Endothelial cell of hepatic sinusoid (primary cell): ENCODE results near the gene CELSR2.

Experiments
- in situ Hi-C: cut with HindIII; loops from 2 replicates; pipeline ENCODE4 v1.10.0; 2017; ENCODE audit warnings: low sequenced_read_pairs

The CELSR2 gene

GRCh38 chr1:109261006-109261405, 11.7 kb downstream of the CELSR2 start:
- in situ Hi-C loops: no loop called here

GRCh38 chr1:109261578-109261977, 12.2 kb downstream of the CELSR2 start:
- in situ Hi-C loops: no loop called here

GRCh38 chr1:109262231-109263055, 13.1 kb downstream of the CELSR2 start:
- in situ Hi-C loops: no loop called here

- in situ Hi-C loops: no loop called here
Observed at GRCh38 chr1:109263234-109263596, 13.9 kb downstream of the CELSR2 start.

- in situ Hi-C loops: no loop called here
Observed at GRCh38 chr1:109263597-109264378, 14.4 kb downstream of the CELSR2 start.

GRCh38 chr1:109264379-109264755, 15.0 kb downstream of the CELSR2 start:
- in situ Hi-C loops: no loop called here

GRCh38 chr1:109265016-109265415, 15.7 kb downstream of the CELSR2 start:
- in situ Hi-C loops: no loop called here

GRCh38 chr1:109265741-109266330, 16.5 kb downstream of the CELSR2 start:
- in situ Hi-C loops: no loop called here

- in situ Hi-C loops: no loop called here
Observed at GRCh38 chr1:109266965-109267364, 17.6 kb downstream of the CELSR2 start.

- in situ Hi-C loops: no loop called here
Observed at GRCh38 chr1:109267743-109268300, 18.5 kb downstream of the CELSR2 start.

GRCh38 chr1:109268431-109269211, 19.3 kb downstream of the CELSR2 start:
- in situ Hi-C loops: no loop called here

- in situ Hi-C loops: no loop called here
Observed at GRCh38 chr1:109269212-109269980, 20.1 kb downstream of the CELSR2 start.

- in situ Hi-C loops: loop anchor here (5.0 to 10.0 kb wide), 2 partner anchors 132 to 225 kb away; partner anchors contain the start of gene CYB561D1
Observed at GRCh38 chr1:109269981-109270622, 20.8 kb downstream of the CELSR2 start.

- in situ Hi-C loops: loop anchor here (5.0 to 10.0 kb wide), 2 partner anchors 132 to 224 kb away; partner anchors contain the start of gene CYB561D1
Observed at GRCh38 chr1:109270623-109271317, 21.4 kb downstream of the CELSR2 start.

- in situ Hi-C loops: loop anchor here (5.0 to 10.0 kb wide), 2 partner anchors 131 to 223 kb away; partner anchors contain the start of gene CYB561D1
Observed at GRCh38 chr1:109271458-109271857, 22.1 kb downstream of the CELSR2 start.

GRCh38 chr1:109272021-109272799, 22.9 kb downstream of the CELSR2 start:
- in situ Hi-C loops: loop anchor here (5.0 to 10.0 kb wide), 2 partner anchors 130 to 223 kb away; partner anchors contain the start of gene CYB561D1

- in situ Hi-C loops: loop anchor here (5.0 to 10.0 kb wide), 2 partner anchors 129 to 222 kb away; partner anchors contain the start of gene CYB561D1
Observed at GRCh38 chr1:109272831-109273547, 23.6 kb downstream of the CELSR2 start.
